Gastrocnemius medialis (tissue), 4 donors: ENCODE data around the gene POLN. TPM values are rescaled to one million over a fixed set of nuclear protein-coding genes. Genes with fewer than 3 reads are reported as not detected.

Experiments
- ATAC-seq, 2 donors: fragments of 150-250 bp; one replicate each; pipeline ENCODE4 v1.9.1; 2016
- DNase-seq, 2 donors: peaks; one replicate each; pipeline ENCODE4 v3.0.0-alpha.2; 2019
- H3K27ac ChIP-seq, 4 donors: fragments of 200-600 bp; sonication (generic); 1 replicate in 1 of 4; 2 replicates in 3 of 4; pipeline ENCODE4 v1.5.1; 2016 to 2018; ENCODE audit warnings: mild to moderate bottlenecking in 2 of 4, moderate library complexity in 1 of 4
- H3K27me3 ChIP-seq, 3 donors: fragments of 200-600 bp; sonication (generic) in 2 of 3; 1 replicate in 1 of 3; 2 replicates in 2 of 3; pipeline versions ENCODE4 v1.5.1 to v1.6.0; 2016 to 2019; ENCODE audit warnings: mild to moderate bottlenecking in 1 of 3, moderate library complexity in 1 of 3
- H3K36me3 ChIP-seq, 2 donors: fragments of 200-600 bp; sonication (generic) in 1 of 2; one replicate each; pipeline ENCODE4 v1.5.1; 2017 to 2018
- H3K4me1 ChIP-seq, 2 donors: fragments of 200-600 bp; sonication (generic) in 1 of 2; one replicate each; pipeline ENCODE4 v1.5.1; 2016 to 2017; ENCODE audit warnings: mild to moderate bottlenecking in 2 of 2
- H3K4me3 ChIP-seq, 4 donors: fragments of 200-600 bp; sonication (generic) in 3 of 4; 1 replicate in 1 of 4; 2 replicates in 3 of 4; pipeline ENCODE4 v1.5.1; 2016 to 2019; ENCODE audit warnings: mild to moderate bottlenecking in 2 of 4
- H3K9me3 ChIP-seq, 3 donors: fragments of 200-600 bp; sonication (generic) in 2 of 3; 1 replicate in 1 of 3; 2 replicates in 2 of 3; pipeline ENCODE4 v1.5.1; 2016 to 2019
- POLR2A ChIP-seq, 2 donors: fragments of 450-650 bp; IDR thresholded peaks; one replicate each; pipeline ENCODE4 v1.6.1; 2017; ENCODE audit warnings: antibody characterized with exemption in 2 of 2, mild to moderate bottlenecking in 2 of 2, moderate library complexity in 2 of 2
- in situ Hi-C, 4 donors: fragments of 200-750 bp; cut with MboI; loops; one replicate each; pipeline versions ENCODE4 v1.15.0 to v1.8.0; 2017; ENCODE audit warnings: low sequenced_read_pairs in 4 of 4
- intact Hi-C: fragments of 100-400 bp; cut with DNase I; formaldehyde crosslinking; loops from one replicate; pipeline ENCODE4 v1.15.1; 2023; ENCODE audit warnings: low total_unique reads
- total RNA-seq, 4 donors: library from RNA; depleted of rRNA; stranded (reverse); fragments of >200 nt; gene quantifications; one replicate each; pipeline versions ENCODE4 v1.1.0 to v1.2.3, GENCODE V29; 2016
- TF ChIP-seq, protein P1 (sequence below), 5 experiments: fragments of 450-650 bp in 3 of 5; fragments of 200-600 bp in 2 of 5; sonication (generic) in 2 of 5; IDR thresholded peaks in 4 of 5; conservative IDR thresholded peaks in 1 of 5; 1 replicate in 4 of 5; 2 replicates in 1 of 5; pipeline ENCODE4 v1.5.1; 2016 to 2019; ENCODE audit warnings: antibody characterized with exemption in 5 of 5, mild to moderate bottlenecking in 3 of 5, moderate library complexity in 3 of 5

POLN gene
- total RNA-seq, 4 donors from 2014 or later: 0.71 to 2.0 (median 0.86) TPM; not detected in 1

GRCh38 chr4:2289311-2289954 lies 47.5 kb upstream of the POLN start:
- Histone ChIP-seq H3K9me3 (no peaks in the 10 kb centered on the region), H3K36me3 (no peaks in the 10 kb centered on the region), H3K27me3 (no peaks in the 10 kb centered on the region), H3K4me3 (no peak overlapping the region), H3K27ac (no peak overlapping the region), H3K4me1 (no peaks in the 10 kb centered on the region)
- intact Hi-C loops: no loop called here
- in situ Hi-C loops: no loop called here
- ATAC-seq (no peak), DNase-seq (no peak)
- no peak for TF ChIP-seq POLR2A (IDR thresholded peaks at IDR 0.05)
- TF ChIP-seq, protein P1, sequence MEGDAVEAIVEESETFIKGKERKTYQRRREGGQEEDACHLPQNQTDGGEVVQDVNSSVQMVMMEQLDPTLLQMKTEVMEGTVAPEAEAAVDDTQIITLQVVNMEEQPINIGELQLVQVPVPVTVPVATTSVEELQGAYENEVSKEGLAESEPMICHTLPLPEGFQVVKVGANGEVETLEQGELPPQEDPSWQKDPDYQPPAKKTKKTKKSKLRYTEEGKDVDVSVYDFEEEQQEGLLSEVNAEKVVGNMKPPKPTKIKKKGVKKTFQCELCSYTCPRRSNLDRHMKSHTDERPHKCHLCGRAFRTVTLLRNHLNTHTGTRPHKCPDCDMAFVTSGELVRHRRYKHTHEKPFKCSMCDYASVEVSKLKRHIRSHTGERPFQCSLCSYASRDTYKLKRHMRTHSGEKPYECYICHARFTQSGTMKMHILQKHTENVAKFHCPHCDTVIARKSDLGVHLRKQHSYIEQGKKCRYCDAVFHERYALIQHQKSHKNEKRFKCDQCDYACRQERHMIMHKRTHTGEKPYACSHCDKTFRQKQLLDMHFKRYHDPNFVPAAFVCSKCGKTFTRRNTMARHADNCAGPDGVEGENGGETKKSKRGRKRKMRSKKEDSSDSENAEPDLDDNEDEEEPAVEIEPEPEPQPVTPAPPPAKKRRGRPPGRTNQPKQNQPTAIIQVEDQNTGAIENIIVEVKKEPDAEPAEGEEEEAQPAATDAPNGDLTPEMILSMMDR (IDR thresholded peaks at IDR 0.05 in 4 of 5, conservative IDR thresholded peaks at IDR 0.05 in 1 of 5): no peak

DNA sequence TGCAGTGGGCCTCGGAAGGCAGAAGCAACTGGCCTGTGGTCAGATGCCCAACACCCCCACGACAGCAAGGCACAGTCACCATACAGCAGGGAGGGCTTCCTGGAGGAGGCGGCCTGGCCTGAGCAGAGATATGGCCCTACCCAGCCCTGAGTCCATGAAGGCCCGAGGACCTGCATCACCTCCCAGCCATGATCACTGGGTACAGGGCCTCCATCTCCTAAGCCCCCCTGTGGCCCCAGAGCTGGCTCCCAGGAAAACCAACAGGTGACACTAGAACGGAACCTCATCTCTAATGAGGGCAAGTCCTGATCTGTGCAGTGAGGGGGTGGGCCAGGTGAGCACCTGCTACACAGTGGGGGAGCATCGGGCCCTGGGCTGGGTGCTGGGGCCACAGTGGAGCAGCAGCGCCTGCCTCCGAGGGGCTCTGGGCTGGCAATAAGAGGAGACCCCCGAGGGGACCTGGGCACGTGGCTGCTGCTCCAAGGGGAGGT lies 46.2 kb upstream of the POLN start:
- DNase-seq (no peak), ATAC-seq (no peak)
- TF ChIP-seq, protein P1 (IDR thresholded peaks at IDR 0.05 in 4 of 5, conservative IDR thresholded peaks at IDR 0.05 in 1 of 5): no peak
- TF ChIP-seq POLR2A (IDR thresholded peaks at IDR 0.05): no peak
- Histone ChIP-seq H3K4me3 (no peak overlapping the region), H3K27me3 (no peaks in the 10 kb centered on the region), H3K4me1 (no peaks in the 10 kb centered on the region), H3K27ac (no peak overlapping the region), H3K9me3 (no peaks in the 10 kb centered on the region), H3K36me3 (no peaks in the 10 kb centered on the region)
- intact Hi-C loops: no loop called here
- in situ Hi-C loops: no loop called here

- in situ Hi-C loops: no loop called here
- DNase-seq (no peak), ATAC-seq (no peak)
These were observed 45.6 kb upstream of the POLN start for GRCh38 chr4:2287594-2287915.

GRCh38 chr4:2286904-2287593 lies 45.1 kb upstream of the POLN start:
- no peaks in the 10 kb centered on the region for H3K9me3 ChIP-seq
- intact Hi-C loops: no loop called here
- no peak overlapping the region for H3K4me3 ChIP-seq
- H3K4me1 ChIP-seq: no peaks in the 10 kb centered on the region
- no peaks in the 10 kb centered on the region for H3K27me3 ChIP-seq
- H3K36me3 ChIP-seq: no peaks in the 10 kb centered on the region
- ATAC-seq (no peak), DNase-seq (no peak)
- TF ChIP-seq, protein P1 (IDR thresholded peaks at IDR 0.05 in 4 of 5, conservative IDR thresholded peaks at IDR 0.05 in 1 of 5): no peak
- TF ChIP-seq POLR2A (IDR thresholded peaks at IDR 0.05): no peak
- in situ Hi-C loops: no loop called here
- H3K27ac ChIP-seq: no peak overlapping the region

More at GRCh38 chr4:2287594-2287915, 45.6 kb upstream of the POLN start:
- no peaks in the 10 kb centered on the region for H3K4me1 ChIP-seq
- TF ChIP-seq, protein P1 (IDR thresholded peaks at IDR 0.05 in 4 of 5, conservative IDR thresholded peaks at IDR 0.05 in 1 of 5): no peak
- no peak for TF ChIP-seq POLR2A (IDR thresholded peaks at IDR 0.05)
- H3K4me3 ChIP-seq: no peak overlapping the region
- no peaks in the 10 kb centered on the region for H3K36me3 ChIP-seq
- no peaks in the 10 kb centered on the region for H3K27me3 ChIP-seq
- intact Hi-C loops: no loop called here
- no peak overlapping the region for H3K27ac ChIP-seq
- no peaks in the 10 kb centered on the region for H3K9me3 ChIP-seq
